Neural cell (in vitro differentiated cells): ENCODE data around the gene MTNR1A. TPM values are rescaled to one million over a fixed set of nuclear protein-coding genes. Genes with fewer than 3 reads are reported as not detected.

Experiments
- H2AFZ ChIP-seq: fragments of 200-600, 300-800 bp; sonication (generic), shearing (Covaris generic); 2 replicates; pipeline ENCODE4 v1.6.0; 2014; ENCODE audit warnings: low read depth, mild to moderate bottlenecking, antibody characterized with exemption, low read length, moderate library complexity
- H3F3A ChIP-seq: fragments of 200-600 bp; shearing (Covaris generic); 2 replicates; pipeline ENCODE4 v1.6.1; 2016; ENCODE audit warnings: mild to moderate bottlenecking, moderate library complexity, mixed read lengths, antibody characterized with exemption, low read length; ENCODE audit not compliant: insufficient read depth, poor library complexity, severe bottlenecking
- H3K27ac ChIP-seq: fragments of 200-600, 300-800 bp; sonication (generic), shearing (Covaris generic); 2 replicates; pipeline ENCODE4 v1.5.1; 2014; ENCODE audit warnings: mild to moderate bottlenecking, low read length, moderate library complexity
- H3K27me3 ChIP-seq: fragments of 300-800, 200-600 bp; sonication (generic), shearing (Covaris generic); 2 replicates; pipeline ENCODE4 v1.6.0; 2014; ENCODE audit warnings: mild to moderate bottlenecking, low read depth, low read length, moderate library complexity; ENCODE audit not compliant: insufficient read depth
- H3K36me3 ChIP-seq: fragments of 300-800, 200-600 bp; sonication (generic), shearing (Covaris generic); 2 replicates; pipeline ENCODE4 v1.5.1; 2014; ENCODE audit warnings: mild to moderate bottlenecking, antibody characterized with exemption, low read length, moderate library complexity; ENCODE audit not compliant: insufficient read depth
- H3K4me2 ChIP-seq: fragments of 300-800, 200-600 bp; sonication (generic), shearing (Covaris generic); 2 replicates; pipeline ENCODE4 v1.6.0; 2014; ENCODE audit warnings: mild to moderate bottlenecking, low read length
- H3K4me3 ChIP-seq: fragments of 300-800, 200-600 bp; sonication (generic), shearing (Covaris generic); 2 replicates; pipeline ENCODE4 v1.5.1; 2014; ENCODE audit warnings: mild to moderate bottlenecking, low read length, moderate library complexity
- H3K79me2 ChIP-seq: fragments of 200-600 bp; shearing (Covaris generic); replicated peaks from 2 replicates; pipeline ENCODE4 v1.6.0; 2014; ENCODE audit warnings: mild to moderate bottlenecking, low read length, moderate library complexity; ENCODE audit not compliant: insufficient read depth
- H3K9ac ChIP-seq: fragments of 300-800, 200-600 bp; sonication (generic), shearing (Covaris generic); 2 replicates; pipeline ENCODE4 v1.6.1; 2016; ENCODE audit warnings: mild to moderate bottlenecking, low read length, mixed read lengths
- H3K9me2 ChIP-seq: fragments of 200-600 bp; shearing (Covaris generic); 2 replicates; pipeline ENCODE4 v1.6.1; 2016; ENCODE audit warnings: mild to moderate bottlenecking, low read length, mixed read lengths; ENCODE audit not compliant: insufficient read depth
- H3K9me3 ChIP-seq: fragments of 200-600, 300-800 bp; sonication (generic), shearing (Covaris generic); 2 replicates; pipeline ENCODE4 v1.6.1; 2016; ENCODE audit warnings: mild to moderate bottlenecking, mixed run types, low read length, moderate library complexity, mixed read lengths
- H4K20me1 ChIP-seq: fragments of 200-600 bp; shearing (Covaris generic); 2 replicates; pipeline ENCODE4 v1.6.1; 2016; ENCODE audit warnings: mild to moderate bottlenecking, mixed run types; ENCODE audit not compliant: insufficient read depth
- CTCF ChIP-seq: fragments of 450-650 bp; IDR thresholded peaks from 2 replicates; pipeline ENCODE4 v1.5.1; 2014; ENCODE audit warnings: antibody characterized with exemption, mild to moderate bottlenecking, moderate library complexity; ENCODE audit not compliant: poor library complexity, severe bottlenecking
- EP300 ChIP-seq: fragments of 450-650 bp; conservative IDR thresholded peaks from 2 replicates; pipeline ENCODE4 v1.6.1; 2014; ENCODE audit warnings: antibody characterized with exemption, mild to moderate bottlenecking, moderate library complexity; ENCODE audit not compliant: poor library complexity, severe bottlenecking
- EZH2 ChIP-seq: fragments of 200-600, 300-800 bp; shearing (Covaris generic), sonication (generic); IDR thresholded peaks from 2 replicates; pipeline ENCODE4 v1.6.1; 2014; ENCODE audit warnings: antibody characterized with exemption, low read length, borderline replicate concordance, mild to moderate bottlenecking; ENCODE audit not compliant: insufficient read depth, poor library complexity, severe bottlenecking
- MXI1 ChIP-seq: fragments of 450-650 bp; conservative IDR thresholded peaks from 2 replicates; pipeline ENCODE4 v1.6.1; 2014; ENCODE audit warnings: antibody characterized with exemption, mild to moderate bottlenecking; ENCODE audit not compliant: poor library complexity, severe bottlenecking
- POLR2AphosphoS5 ChIP-seq: IDR thresholded peaks from 2 replicates; pipeline ENCODE4 v1.6.1; 2012
- RAD21 ChIP-seq: fragments of 450-650 bp; conservative IDR thresholded peaks from 2 replicates; pipeline ENCODE4 v1.6.1; 2014; ENCODE audit warnings: antibody characterized with exemption, mild to moderate bottlenecking, moderate library complexity
- REST ChIP-seq: IDR thresholded peaks from 2 replicates; pipeline ENCODE4 v1.6.1; 2012; ENCODE audit warnings: borderline replicate concordance
- SMC3 ChIP-seq: fragments of 450-650 bp; conservative IDR thresholded peaks from 2 replicates; pipeline ENCODE4 v1.6.1; 2014; ENCODE audit warnings: antibody characterized with exemption, mild to moderate bottlenecking, moderate library complexity; ENCODE audit not compliant: poor library complexity
- TAF1 ChIP-seq: IDR thresholded peaks from 2 replicates; pipeline ENCODE4 v1.6.1; 2012; ENCODE audit warnings: low read depth
- polyA plus RNA-seq: library from polyadenylated mRNA; depleted of rRNA; stranded (reverse); fragments of >200 nt; gene quantifications from 2 replicates; pipeline ENCODE4 v1.2.3, GENCODE V29; 2014

Gene MTNR1A
- polyA plus RNA-seq, 1 donor from 2014 or later = not detected

GRCh38 chr4:186586205-186586604 is 30.8 kb upstream of the MTNR1A start:
- no peak overlapping the region for H3K9ac ChIP-seq
- no peaks in the 10 kb centered on the region for H3K27me3 ChIP-seq
- TF ChIP-seq EZH2 = no peak
- TF ChIP-seq SMC3 = no peak
- TF ChIP-seq MXI1 = no peak
- no peak overlapping the region for H3K4me2 ChIP-seq
- no peak overlapping the region for H2AFZ ChIP-seq
- H3K36me3 ChIP-seq = no peaks in the 10 kb centered on the region
- no peak overlapping the region for H3K4me3 ChIP-seq
- no peaks in the 10 kb centered on the region for H3K9me3 ChIP-seq
- H3F3A ChIP-seq = no peaks in the 10 kb centered on the region
- no peaks in the 10 kb centered on the region for H3K79me2 ChIP-seq
- no peaks in the 10 kb centered on the region for H4K20me1 ChIP-seq
- no peaks in the 10 kb centered on the region for H3K9me2 ChIP-seq
- H3K27ac ChIP-seq = no peak overlapping the region

- Histone ChIP-seq H3K27ac (no peak overlapping the region), H3K79me2 (no peaks in the 10 kb centered on the region), H2AFZ (no peak overlapping the region)
Observed at GRCh38 chr4:186584912-186585311, 29.5 kb upstream of the MTNR1A start.

More at GRCh38 chr4:186584912-186585311, 29.5 kb upstream of the MTNR1A start:
- H3K9ac ChIP-seq = no peak overlapping the region
- TF ChIP-seq TAF1 (no peak), EP300 (no peak), POLR2AphosphoS5 (no peak), SMC3 (no peak), MXI1 (no peak), EZH2 (no peak), CTCF (no peak), RAD21 (no peak), REST (no peak)
- H3K36me3 ChIP-seq = no peaks in the 10 kb centered on the region
- no peak overlapping the region for H3K4me2 ChIP-seq
- H3K27me3 ChIP-seq = no peaks in the 10 kb centered on the region
- H4K20me1 ChIP-seq = no peaks in the 10 kb centered on the region
- H3K9me2 ChIP-seq = no peaks in the 10 kb centered on the region
- H3K4me3 ChIP-seq = no peak overlapping the region
- no peaks in the 10 kb centered on the region for H3F3A ChIP-seq
- H3K9me3 ChIP-seq = no peaks in the 10 kb centered on the region
